Type B pancreatic cell (in vitro differentiated cells): Measurements from ENCODE around the gene F10. TPM values are rescaled to one million over a fixed set of nuclear protein-coding genes. Genes with fewer than 3 reads are reported as not detected.

Experiments used
- DNase-seq: peaks from one replicate; pipeline ENCODE4 v3.0.0; 2021; ENCODE audit warnings: mixed read lengths; ENCODE audit not compliant: unreplicated experiment; ENCODE audit errors: extremely low spot score
- H3K27ac Mint-ChIP-seq: 2 replicates; pipeline ENCODE4 v1.8.0; 2021; ENCODE audit warnings: mild to moderate bottlenecking, mixed read lengths
- H3K27me3 Mint-ChIP-seq: 2 replicates; pipeline ENCODE4 v1.8.0; 2021; ENCODE audit warnings: mixed read lengths
- H3K36me3 Mint-ChIP-seq: 2 replicates; pipeline ENCODE4 v1.8.0; 2021; ENCODE audit warnings: mixed read lengths
- H3K4me1 Mint-ChIP-seq: one replicate; pipeline ENCODE4 v1.8.0; 2021; ENCODE audit warnings: mixed read lengths; ENCODE audit not compliant: unreplicated experiment
- H3K4me3 Mint-ChIP-seq: 2 replicates; pipeline ENCODE4 v1.8.0; 2021; ENCODE audit warnings: mild to moderate bottlenecking, mixed read lengths
- H3K9me3 Mint-ChIP-seq: 2 replicates; pipeline ENCODE4 v1.8.0; 2021; ENCODE audit warnings: mixed read lengths
- total RNA-seq: library from RNA; stranded (reverse); gene quantifications from 2 replicates; pipeline ENCODE4 v1.2.1, GENCODE V29; 2021; ENCODE audit warnings: low replicate concordance
- TF ChIP-seq, protein P1 (sequence below): fragments of 200-600 bp; sonication (generic); conservative IDR thresholded peaks from 2 replicates; pipeline ENCODE4 v1.5.0; 2021; ENCODE audit warnings: antibody characterized with exemption, mild to moderate bottlenecking

F10 gene
- total RNA-seq, 1 donor from 2014 or later: 34.4 TPM

DNA sequence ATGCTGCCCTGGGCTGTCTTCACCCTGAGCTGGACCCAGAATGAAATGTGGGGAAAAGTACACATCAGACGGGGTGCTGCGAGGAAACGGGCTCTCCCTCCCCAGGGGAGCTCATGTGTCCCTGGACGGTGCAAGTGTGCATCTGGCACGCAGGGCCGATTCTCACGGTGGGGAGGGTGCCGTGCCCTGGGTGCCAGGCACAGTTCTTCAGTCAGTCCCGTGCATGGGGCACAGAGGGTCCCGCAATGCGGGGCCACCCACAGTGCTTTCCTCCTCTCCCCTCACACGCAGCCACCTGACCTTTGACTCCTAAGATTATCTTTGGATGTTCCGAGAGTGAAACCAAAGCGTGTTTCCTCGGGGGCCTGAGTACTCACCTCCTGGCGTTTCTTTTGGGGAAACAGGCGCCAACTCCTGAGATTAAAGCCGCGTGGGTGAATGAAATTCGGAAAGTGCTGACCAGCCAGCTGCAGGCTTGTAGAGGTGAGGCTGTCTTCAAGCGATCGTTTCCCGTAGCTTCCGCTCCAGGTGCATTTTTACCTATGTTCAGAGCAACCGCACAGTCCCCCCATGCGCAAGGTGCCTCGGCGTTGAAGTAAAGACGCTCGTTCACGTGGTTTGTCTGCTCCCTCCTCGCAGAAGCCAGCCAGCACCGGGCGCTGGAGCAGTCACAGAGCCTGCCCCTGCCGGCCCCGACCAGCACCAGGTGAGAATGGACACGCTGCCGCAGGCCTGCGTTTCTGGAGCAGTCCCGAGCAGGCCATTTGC lies 34.5 kb upstream of the F10 start:
- DNase-seq: no peak
- Mint-ChIP-seq H3K27ac (no peak overlapping the region), H3K9me3 (no peaks in the 10 kb centered on the region), H3K4me3 (no peak overlapping the region), H3K27me3 (no peaks in the 10 kb centered on the region), H3K4me1 (peaks cover 10% of the 10 kb centered on the region), H3K36me3 (no peaks in the 10 kb centered on the region)
- TF ChIP-seq, protein P1, sequence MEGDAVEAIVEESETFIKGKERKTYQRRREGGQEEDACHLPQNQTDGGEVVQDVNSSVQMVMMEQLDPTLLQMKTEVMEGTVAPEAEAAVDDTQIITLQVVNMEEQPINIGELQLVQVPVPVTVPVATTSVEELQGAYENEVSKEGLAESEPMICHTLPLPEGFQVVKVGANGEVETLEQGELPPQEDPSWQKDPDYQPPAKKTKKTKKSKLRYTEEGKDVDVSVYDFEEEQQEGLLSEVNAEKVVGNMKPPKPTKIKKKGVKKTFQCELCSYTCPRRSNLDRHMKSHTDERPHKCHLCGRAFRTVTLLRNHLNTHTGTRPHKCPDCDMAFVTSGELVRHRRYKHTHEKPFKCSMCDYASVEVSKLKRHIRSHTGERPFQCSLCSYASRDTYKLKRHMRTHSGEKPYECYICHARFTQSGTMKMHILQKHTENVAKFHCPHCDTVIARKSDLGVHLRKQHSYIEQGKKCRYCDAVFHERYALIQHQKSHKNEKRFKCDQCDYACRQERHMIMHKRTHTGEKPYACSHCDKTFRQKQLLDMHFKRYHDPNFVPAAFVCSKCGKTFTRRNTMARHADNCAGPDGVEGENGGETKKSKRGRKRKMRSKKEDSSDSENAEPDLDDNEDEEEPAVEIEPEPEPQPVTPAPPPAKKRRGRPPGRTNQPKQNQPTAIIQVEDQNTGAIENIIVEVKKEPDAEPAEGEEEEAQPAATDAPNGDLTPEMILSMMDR: no peak

DNA sequence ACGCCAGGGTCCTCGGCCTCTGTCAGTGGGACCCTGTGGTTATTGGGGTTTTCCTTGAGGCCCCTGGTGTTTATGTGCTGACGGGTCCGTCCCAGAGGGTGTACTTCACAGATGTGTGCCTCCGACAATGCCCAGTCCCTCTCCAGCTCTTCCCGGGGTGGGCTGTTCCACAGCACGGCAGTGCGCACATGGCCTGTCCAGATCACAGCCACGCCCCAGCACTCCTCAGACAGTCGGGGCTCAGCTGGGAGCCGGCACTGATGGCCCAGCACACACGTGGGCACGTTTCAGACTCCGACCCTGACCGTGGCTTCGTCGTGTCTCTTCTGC lies 33.9 kb upstream of the F10 start:
- no peak overlapping the region for H3K4me3 Mint-ChIP-seq
- TF ChIP-seq, protein P1: no peak
- no peaks in the 10 kb centered on the region for H3K36me3 Mint-ChIP-seq
- H3K9me3 Mint-ChIP-seq: no peaks in the 10 kb centered on the region
- peaks cover 9% of the 10 kb centered on the region for H3K4me1 Mint-ChIP-seq
- no peak overlapping the region for H3K27ac Mint-ChIP-seq
- DNase-seq: no peak
- no peaks in the 10 kb centered on the region for H3K27me3 Mint-ChIP-seq

DNA sequence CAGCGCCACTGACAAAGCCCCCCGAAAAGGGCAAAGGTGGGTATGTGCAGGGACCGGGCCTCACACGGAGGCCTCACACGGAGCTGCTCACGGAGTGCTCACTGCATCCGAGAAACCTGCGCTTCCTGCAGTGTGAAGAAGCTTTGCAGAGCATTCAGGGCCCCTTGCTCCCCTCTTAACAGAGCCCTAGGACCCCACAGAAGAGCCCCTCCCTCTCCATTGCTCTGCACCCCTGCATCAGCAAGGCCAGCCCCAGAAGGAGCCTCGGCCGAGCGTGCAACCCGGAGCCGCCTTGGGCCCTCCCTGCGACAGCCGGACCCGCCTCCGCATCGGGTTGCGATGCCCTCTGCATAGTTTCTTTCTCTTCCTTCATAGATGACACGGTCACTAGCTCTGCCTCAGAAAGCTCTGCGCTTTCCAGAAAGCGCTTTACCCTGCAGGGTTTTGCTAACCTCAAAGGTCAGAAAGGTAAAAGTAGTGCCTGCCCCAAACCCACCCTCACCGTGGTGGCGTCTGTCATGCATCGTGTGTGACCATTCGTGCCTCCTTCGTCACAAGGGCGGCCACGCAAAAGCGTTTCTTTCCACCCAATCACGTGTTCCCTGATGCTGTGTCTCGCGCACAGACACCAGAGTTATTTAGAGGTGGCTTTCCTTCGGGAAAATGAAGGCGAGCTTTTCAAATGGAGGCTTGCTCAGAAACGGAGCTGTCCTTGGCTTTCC lies 32.7 kb upstream of the F10 start:
- Mint-ChIP-seq H3K27me3 (peaks cover under 1% of the 10 kb centered on the region), H3K36me3 (no peaks in the 10 kb centered on the region), H3K4me1 (peaks cover 4% of the 10 kb centered on the region), H3K27ac (no peak overlapping the region), H3K9me3 (no peaks in the 10 kb centered on the region), H3K4me3 (no peak overlapping the region)
- no peak for DNase-seq
- TF ChIP-seq, protein P1: no peak

GRCh38 chr13:113090415-113090770 lies 32.2 kb upstream of the F10 start:
- Mint-ChIP-seq H3K36me3 (no peaks in the 10 kb centered on the region), H3K27me3 (peaks cover 3% of the 10 kb centered on the region), H3K27ac (no peak overlapping the region), H3K9me3 (no peaks in the 10 kb centered on the region), H3K4me3 (no peak overlapping the region), H3K4me1 (peaks cover 4% of the 10 kb centered on the region)
- no peak for DNase-seq
- TF ChIP-seq, protein P1: no peak

GRCh38 chr13:113090806-113091205 lies 31.8 kb upstream of the F10 start:
- no peak overlapping the region for H3K4me3 Mint-ChIP-seq
- peaks cover 3% of the 10 kb centered on the region for H3K27me3 Mint-ChIP-seq
- TF ChIP-seq, protein P1: no peak
- DNase-seq: no peak
- H3K4me1 Mint-ChIP-seq: peaks cover 4% of the 10 kb centered on the region
- H3K36me3 Mint-ChIP-seq: no peaks in the 10 kb centered on the region
- H3K27ac Mint-ChIP-seq: no peak overlapping the region
- no peaks in the 10 kb centered on the region for H3K9me3 Mint-ChIP-seq
